C4-2B (cell line): ENCODE data around the gene PIK3R6.

ENCODE experiments used
- ZFX ChIP-seq: fragments of 450-650 bp; IDR thresholded peaks from 2 replicates; pipeline ENCODE4 v1.6.1; 2017
- TF ChIP-seq, protein P1 (sequence below): fragments of 450-650 bp; conservative IDR thresholded peaks from 2 replicates; pipeline ENCODE4 v1.5.1; 2017; ENCODE audit warnings: mild to moderate bottlenecking

DNA sequence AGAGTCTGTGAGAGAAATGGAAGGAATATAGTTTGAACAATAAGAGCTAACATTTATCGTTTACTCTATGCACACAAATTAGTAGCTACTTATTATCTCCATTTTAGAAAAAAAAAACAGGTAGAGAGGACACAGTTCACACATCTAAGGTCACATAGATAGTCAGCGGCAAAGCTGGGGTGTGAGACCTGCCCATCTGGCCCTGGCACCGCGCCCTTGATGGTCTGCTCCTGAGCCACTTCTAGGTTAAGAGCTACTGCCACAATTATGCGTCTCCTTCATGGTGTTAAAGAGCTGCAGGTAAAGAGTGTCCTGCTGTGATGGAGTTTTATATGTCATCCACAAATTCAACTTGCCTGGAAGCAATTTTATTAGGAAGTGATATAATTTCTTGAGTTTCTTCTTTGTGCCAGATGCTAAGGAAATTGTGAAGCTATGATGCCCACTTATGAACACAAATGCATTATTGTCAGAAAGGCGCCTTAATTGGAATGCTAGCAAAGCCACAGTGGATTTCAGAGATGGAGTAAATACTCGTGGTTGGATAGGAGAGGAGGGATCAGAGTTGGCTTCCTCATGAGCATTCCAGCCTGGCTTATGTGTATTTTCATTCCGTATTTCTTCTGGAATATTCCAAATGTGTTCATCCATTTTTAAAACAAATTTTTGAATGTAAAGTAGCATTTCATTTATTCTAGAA is 47.0 kb downstream of the PIK3R6 start:
- TF ChIP-seq, protein P1, sequence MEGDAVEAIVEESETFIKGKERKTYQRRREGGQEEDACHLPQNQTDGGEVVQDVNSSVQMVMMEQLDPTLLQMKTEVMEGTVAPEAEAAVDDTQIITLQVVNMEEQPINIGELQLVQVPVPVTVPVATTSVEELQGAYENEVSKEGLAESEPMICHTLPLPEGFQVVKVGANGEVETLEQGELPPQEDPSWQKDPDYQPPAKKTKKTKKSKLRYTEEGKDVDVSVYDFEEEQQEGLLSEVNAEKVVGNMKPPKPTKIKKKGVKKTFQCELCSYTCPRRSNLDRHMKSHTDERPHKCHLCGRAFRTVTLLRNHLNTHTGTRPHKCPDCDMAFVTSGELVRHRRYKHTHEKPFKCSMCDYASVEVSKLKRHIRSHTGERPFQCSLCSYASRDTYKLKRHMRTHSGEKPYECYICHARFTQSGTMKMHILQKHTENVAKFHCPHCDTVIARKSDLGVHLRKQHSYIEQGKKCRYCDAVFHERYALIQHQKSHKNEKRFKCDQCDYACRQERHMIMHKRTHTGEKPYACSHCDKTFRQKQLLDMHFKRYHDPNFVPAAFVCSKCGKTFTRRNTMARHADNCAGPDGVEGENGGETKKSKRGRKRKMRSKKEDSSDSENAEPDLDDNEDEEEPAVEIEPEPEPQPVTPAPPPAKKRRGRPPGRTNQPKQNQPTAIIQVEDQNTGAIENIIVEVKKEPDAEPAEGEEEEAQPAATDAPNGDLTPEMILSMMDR, result no peak
- TF ChIP-seq ZFX, result no peak
